GM12878 (cell line): ENCODE measurements around the gene GRIA4.

Experiments
- CEBPB ChIP-seq, 2 experiments: fragments of 150-350 bp in 1 of 2; IDR thresholded peaks; 2 replicates each; pipeline ENCODE4 v1.6.1; 2012 to 2014; ENCODE audit warnings: low read depth in 2 of 2, low read length in 2 of 2, borderline replicate concordance in 1 of 2, inconsistent platforms in 1 of 2
- CTCF ChIP-seq, 3 experiments: IDR thresholded peaks in 2 of 3; conservative IDR thresholded peaks in 1 of 3; 2 replicates each; pipeline ENCODE4 v1.5.1; 2011; ENCODE audit warnings: low read depth in 3 of 3, low read length in 3 of 3, mild to moderate bottlenecking in 3 of 3, control low read depth in 2 of 3, moderate library complexity in 2 of 3, inconsistent platforms in 1 of 3, mixed read lengths in 1 of 3; ENCODE audit not compliant: control insufficient read depth in 2 of 3, insufficient read depth in 1 of 3; ENCODE audit errors: extremely low read depth in 1 of 3
- EED ChIP-seq: sonication (generic); IDR thresholded peaks from 2 replicates; pipeline ENCODE4 v1.6.1; 2016; ENCODE audit warnings: antibody characterized with exemption, low read depth
- EGR1 ChIP-seq, 2 experiments: IDR thresholded peaks; 1 replicate in 1 of 2; 2 replicates in 1 of 2; pipeline ENCODE4 v1.6.1; 2011 to 2012; ENCODE audit warnings: low read depth in 2 of 2, low read length in 2 of 2, borderline replicate concordance in 1 of 2, mild to moderate bottlenecking in 1 of 2, moderate library complexity in 1 of 2
- ELK1 ChIP-seq: IDR thresholded peaks from 2 replicates; pipeline ENCODE4 v1.6.1; 2012; ENCODE audit warnings: low read depth, low read length, improper control_type of control experiment
- EZH2 ChIP-seq: IDR thresholded peaks from 2 replicates; pipeline ENCODE4 v1.6.1; 2012; ENCODE audit warnings: low read depth, mild to moderate bottlenecking, control low read depth, inconsistent platforms, low read length, borderline replicate concordance; ENCODE audit not compliant: control insufficient read depth
- JUNB ChIP-seq: IDR thresholded peaks from 2 replicates; pipeline ENCODE4 v1.6.1; 2016; ENCODE audit warnings: antibody characterized with exemption, mild to moderate bottlenecking
- MAX ChIP-seq: IDR thresholded peaks from 2 replicates; pipeline ENCODE4 v1.6.1; 2012; ENCODE audit warnings: low read depth, low read length, improper control_type of control experiment
- MYB ChIP-seq: fragments of 150-350 bp; IDR thresholded peaks from 2 replicates; pipeline ENCODE4 v1.6.1; 2014; ENCODE audit warnings: mild to moderate bottlenecking, low read depth, low read length, borderline replicate concordance
- POLR2A ChIP-seq: IDR thresholded peaks from 2 replicates; pipeline ENCODE4 v1.6.1; 2011; ENCODE audit warnings: low read depth, mild to moderate bottlenecking, low read length
- POLR2AphosphoS2 ChIP-seq: IDR thresholded peaks from 2 replicates; pipeline ENCODE4 v1.6.1; 2011; ENCODE audit warnings: low read depth, mild to moderate bottlenecking, low read length, improper control_type of control experiment, moderate library complexity
- POLR2AphosphoS5 ChIP-seq: IDR thresholded peaks from 2 replicates; pipeline ENCODE4 v1.6.1; 2011; ENCODE audit warnings: mild to moderate bottlenecking, low read length, inconsistent platforms
- REST ChIP-seq: IDR thresholded peaks from 2 replicates; pipeline ENCODE4 v1.6.1; 2012; ENCODE audit warnings: mild to moderate bottlenecking, low read depth, low read length

- TF ChIP-seq CTCF (IDR thresholded peaks at IDR 0.05 in 2 of 3, conservative IDR thresholded peaks at IDR 0.05 in 1 of 3; ENCODE audit: control insufficient read depth in 2 of 3, extremely low read depth in 1 of 3, insufficient read depth in 1 of 3, low read depth in 3 of 3, low read length in 3 of 3) = no peak
- no peak for TF ChIP-seq EZH2
- TF ChIP-seq MAX = no peak
- no peak for TF ChIP-seq POLR2A
- TF ChIP-seq ELK1 = no peak
- TF ChIP-seq MYB = no peak
- no peak for TF ChIP-seq POLR2AphosphoS2
- 0 out of 2 replicates have a peak, but pooled peaks have one; percentile 16 for TF ChIP-seq JUNB
- no peak for TF ChIP-seq POLR2AphosphoS5
- TF ChIP-seq REST = no peak
- TF ChIP-seq EED = no peak
- no peak for TF ChIP-seq CEBPB (IDR thresholded peaks at IDR 0.05; ENCODE audit: borderline replicate concordance in 1 of 2, low read depth in 2 of 2, low read length in 2 of 2)
- TF ChIP-seq EGR1 (IDR thresholded peaks at IDR 0.05; ENCODE audit: borderline replicate concordance in 1 of 2, low read depth in 2 of 2, low read length in 2 of 2) = no peak
Observed at GRCh38 chr11:106031202-106031810, 421.4 kb downstream of the GRIA4 start.
